Ovary (tissue), 9 donors: ENCODE results near the gene IGSF21. TPM values are rescaled to one million over a fixed set of nuclear protein-coding genes. Genes with fewer than 3 reads are reported as not detected.

ENCODE experiments used
- DNase-seq, 5 donors: peaks; one replicate each; pipeline ENCODE4 v3.0.0-alpha.2; 2019 to 2020
- H3K27ac ChIP-seq, 2 donors: fragments of 200-600 bp; one replicate each; pipeline versions ENCODE4 v1.5.1 to v1.8.0; 2019 to 2022
- H3K27me3 ChIP-seq: fragments of 200-600 bp; one replicate; pipeline ENCODE4 v1.8.0; 2022
- H3K36me3 ChIP-seq: fragments of 200-600 bp; sonication (generic); one replicate; pipeline ENCODE4 v1.5.1; 2019
- H3K4me1 ChIP-seq: one replicate; pipeline ENCODE4 v1.8.1; 2013; ENCODE audit warnings: mild to moderate bottlenecking, moderate library complexity; ENCODE audit not compliant: insufficient read depth
- H3K4me3 ChIP-seq: fragments of 200-600 bp; sonication (generic); one replicate; pipeline ENCODE4 v1.5.1; 2017
- H3K9me3 ChIP-seq, 2 donors: fragments of 200-600 bp in 1 of 2; sonication (generic) in 1 of 2; one replicate each; pipeline versions ENCODE4 v1.5.1 to v1.8.1; 2013 to 2019; ENCODE audit warnings: mild to moderate bottlenecking in 1 of 2, moderate library complexity in 1 of 2
- CTCF ChIP-seq, 3 donors: fragments of 450-650 bp in 2 of 3; fragments of 200-600 bp in 1 of 3; IDR thresholded peaks; one replicate each; pipeline versions ENCODE4 v1.5.1 to v1.8.0; 2016 to 2022; ENCODE audit warnings: antibody characterized with exemption in 3 of 3, mild to moderate bottlenecking in 1 of 3
- EP300 ChIP-seq: sonication (generic); formaldehyde crosslinking; IDR thresholded peaks from one replicate; pipeline ENCODE4 v1.6.1; 2017; ENCODE audit warnings: antibody characterized with exemption
- POLR2A ChIP-seq: fragments of 450-650 bp; IDR thresholded peaks from one replicate; pipeline ENCODE4 v1.6.1; 2017; ENCODE audit warnings: antibody characterized with exemption, mild to moderate bottlenecking, moderate library complexity
- WGBS, 3 donors: extraction: QIAGEN DNeasy Blood & Tissue Kit in 1 of 3; methylation state at CpG; one replicate each; pipeline versions ENCODE4 v1.1.5 to v1.1.7; 2013 to 2017; 5-methylcytosine and 5-hydroxymethylcytosine counted together
- intact Hi-C, 4 donors: fragments of 100-400 bp; cut with DNase I; formaldehyde crosslinking; loops; one replicate each; pipeline versions ENCODE4 v1.11.0 to v1.15.1; 2022 to 2023
- polyA plus RNA-seq, 2 donors: library from polyadenylated mRNA; stranded (reverse); fragments of 200-250 nt in 1 of 2; fragments of 350-450 nt in 1 of 2; fragmentation: Illumina TruSeq in 1 of 2; extraction: RNeasy Lipid Tissue Mini Kit (QIAGEN cat#74804) in 1 of 2; gene quantifications; one replicate each; pipeline ENCODE4 v1.2.3, GENCODE V29; 2013 to 2014
- total RNA-seq, 7 donors: library from RNA; depleted of rRNA in 2 of 7; stranded (reverse); fragments of >200 nt in 2 of 7; fragmentation: NEBNext Ultra II Directional in 3 of 7; extraction: Animal tissue kit (Norgen Biotek cat#: 25700) in 3 of 7; gene quantifications; one replicate each; pipeline versions ENCODE4 v1.1.0 to v1.2.4, GENCODE V29; 2016 to 2023
- donor health status: DM: no; HTN: no; CAD: no; lungs with moderate emphysema.
- donor health status: DM: no; HTN: no; CAD: no.
- donor health status: Bipolar disorder and iron deficiency.
- donor health status: DM: yes; HTN: yes; CAD: no.
- donor health status: DM: no; HTN: no; CAD: no.
- donor health status: DM: yes; HTN: yes; CAD: no.

IGSF21 gene
- total and polyA plus RNA-seq, 9 donors: 0.24 to 4.5 (median 1.3) TPM

- Histone ChIP-seq H3K4me1 (no peaks in the 10 kb centered on the region), H3K9me3 (no peaks in the 10 kb centered on the region), H3K27me3 (no peaks in the 10 kb centered on the region), H3K27ac (no peak overlapping the region), H3K4me3 (no peak overlapping the region), H3K36me3 (no peaks in the 10 kb centered on the region)
- intact Hi-C loops: no loop called here
- DNase-seq: no peak
- 83 to 91% (median 86%) methylated on average over 2 of the region's 2 CpGs for WGBS, 3 donors
- TF ChIP-seq POLR2A: no peak
- no peak for TF ChIP-seq CTCF (IDR thresholded peaks at IDR 0.05)
These were observed 163.7 kb downstream of the IGSF21 start for GRCh38 chr1:18271336-18271735.

- DNase-seq: no peak
- no peak overlapping the region for H3K27ac ChIP-seq
- no peak for TF ChIP-seq EP300
- H3K9me3 ChIP-seq: no peaks in the 10 kb centered on the region
- intact Hi-C loops: no loop called here
- 28 to 44% (median 43%) methylated on average over 5 of the region's 5 CpGs for WGBS, 3 donors
- no peaks in the 10 kb centered on the region for H3K36me3 ChIP-seq
- no peak overlapping the region for H3K4me3 ChIP-seq
- no peaks in the 10 kb centered on the region for H3K4me1 ChIP-seq
- no peaks in the 10 kb centered on the region for H3K27me3 ChIP-seq
These were observed 171.3 kb downstream of the IGSF21 start for GRCh38 chr1:18278946-18279345.

GRCh38 chr1:18279351-18280074 lies 171.9 kb downstream of the IGSF21 start:
- H3K4me3 ChIP-seq: no peak overlapping the region
- no peaks in the 10 kb centered on the region for H3K9me3 ChIP-seq
- H3K27ac ChIP-seq: no peak overlapping the region
- intact Hi-C loops: no loop called here
- no peaks in the 10 kb centered on the region for H3K36me3 ChIP-seq
- H3K27me3 ChIP-seq: no peaks in the 10 kb centered on the region
- no peak for TF ChIP-seq CTCF (IDR thresholded peaks at IDR 0.05)
- no peak for TF ChIP-seq EP300
- TF ChIP-seq POLR2A: no peak
- no peak for DNase-seq
- H3K4me1 ChIP-seq: no peaks in the 10 kb centered on the region
- 82 to 86% (median 83%) methylated on average over 10 to 15 of the region's 15 CpGs for whole genome bisulfite sequencing, 3 donors

- 69 to 73% (median 70%) methylated on average over 5 of the region's 5 CpGs for WGBS, 3 donors
- no peaks in the 10 kb centered on the region for H3K4me1 ChIP-seq
- TF ChIP-seq POLR2A: no peak
- no peak for TF ChIP-seq CTCF (IDR thresholded peaks at IDR 0.05)
- TF ChIP-seq EP300: no peak
- intact Hi-C loops: no loop called here
- H3K4me3 ChIP-seq: no peak overlapping the region
- no peaks in the 10 kb centered on the region for H3K9me3 ChIP-seq
- H3K36me3 ChIP-seq: no peaks in the 10 kb centered on the region
- DNase-seq: no peak
- H3K27me3 ChIP-seq: no peaks in the 10 kb centered on the region
- H3K27ac ChIP-seq: no peak overlapping the region
These were observed 173.4 kb downstream of the IGSF21 start for GRCh38 chr1:18280956-18281355.

- no peak overlapping the region for H3K4me3 ChIP-seq
- no peak for DNase-seq
- H3K36me3 ChIP-seq: no peaks in the 10 kb centered on the region
- TF ChIP-seq POLR2A (no peak), CTCF (IDR thresholded peaks at IDR 0.05) (no peak), EP300 (no peak)
- H3K4me1 ChIP-seq: no peaks in the 10 kb centered on the region
- intact Hi-C loops: no loop called here
- no peaks in the 10 kb centered on the region for H3K27me3 ChIP-seq
- no peaks in the 10 kb centered on the region for H3K9me3 ChIP-seq
- H3K27ac ChIP-seq: no peak overlapping the region
- 13 to 21% (median 14%) methylated on average over 13 of the region's 13 CpGs for WGBS, 3 donors
These were observed 175.4 kb downstream of the IGSF21 start for GRCh38 chr1:18282851-18283600.
